ENCODE results near the gene AP1M2. TPM values are rescaled to one million over a fixed set of nuclear protein-coding genes. Genes with fewer than 3 reads are reported as not detected.

Gene AP1M2
- total RNA-seq, 1 experiment from 2014 or later, result 126 TPM

DNA sequence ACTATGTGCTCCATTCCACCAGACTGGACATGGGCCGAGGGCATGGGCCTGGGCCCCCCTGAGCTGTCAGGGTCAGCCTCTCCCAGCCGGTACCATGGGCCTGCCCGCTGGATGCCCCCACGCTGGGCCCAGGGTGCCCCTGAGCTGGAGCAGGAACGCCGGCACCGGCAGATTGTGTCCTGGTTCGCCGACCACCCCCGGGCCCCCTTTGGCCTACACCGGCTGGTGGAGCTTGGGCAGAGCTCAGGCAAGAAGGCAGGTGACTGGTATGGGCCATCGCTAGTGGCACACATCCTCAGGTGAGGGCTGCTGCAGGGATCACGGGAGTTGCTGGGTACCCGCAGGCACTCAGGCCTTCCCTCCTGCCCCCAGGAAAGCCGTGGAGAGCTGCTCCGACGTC lies 40.3 kb downstream of the AP1M2 start:
- intact Hi-C loops (cut with micrococcal nuclease; ENCODE audit: unreplicated experiment), result no loop called here
- H3F3A ChIP-seq (ENCODE audit: insufficient read depth, low read depth), result peaks cover 13% of the 10 kb centered on the region; the same call in 1 of the 2 replicates
- H3K4me3 ChIP-seq, result no peak overlapping the region
- TF ChIP-seq, protein P1, sequence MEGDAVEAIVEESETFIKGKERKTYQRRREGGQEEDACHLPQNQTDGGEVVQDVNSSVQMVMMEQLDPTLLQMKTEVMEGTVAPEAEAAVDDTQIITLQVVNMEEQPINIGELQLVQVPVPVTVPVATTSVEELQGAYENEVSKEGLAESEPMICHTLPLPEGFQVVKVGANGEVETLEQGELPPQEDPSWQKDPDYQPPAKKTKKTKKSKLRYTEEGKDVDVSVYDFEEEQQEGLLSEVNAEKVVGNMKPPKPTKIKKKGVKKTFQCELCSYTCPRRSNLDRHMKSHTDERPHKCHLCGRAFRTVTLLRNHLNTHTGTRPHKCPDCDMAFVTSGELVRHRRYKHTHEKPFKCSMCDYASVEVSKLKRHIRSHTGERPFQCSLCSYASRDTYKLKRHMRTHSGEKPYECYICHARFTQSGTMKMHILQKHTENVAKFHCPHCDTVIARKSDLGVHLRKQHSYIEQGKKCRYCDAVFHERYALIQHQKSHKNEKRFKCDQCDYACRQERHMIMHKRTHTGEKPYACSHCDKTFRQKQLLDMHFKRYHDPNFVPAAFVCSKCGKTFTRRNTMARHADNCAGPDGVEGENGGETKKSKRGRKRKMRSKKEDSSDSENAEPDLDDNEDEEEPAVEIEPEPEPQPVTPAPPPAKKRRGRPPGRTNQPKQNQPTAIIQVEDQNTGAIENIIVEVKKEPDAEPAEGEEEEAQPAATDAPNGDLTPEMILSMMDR (conservative IDR thresholded peaks at IDR 0.05), result no peak
- TF ChIP-seq EZH2 (IDR thresholded peaks at IDR 0.05; ENCODE audit: low read depth), result no peak
- ChIA-PET POLR2A (ENCODE audit: unreplicated experiment) (no interaction called here), CTCF (no interaction called here)
- peaks cover 6% of the 10 kb centered on the region; the same call in 1 of the 2 replicates for H3K4me1 ChIP-seq (replicated peaks; ENCODE audit: insufficient read depth)
- H4K20me1 ChIP-seq (ENCODE audit: insufficient read depth), result no peaks in the 10 kb centered on the region
- no peaks in the 10 kb centered on the region for H3K9me2 ChIP-seq (ENCODE audit: insufficient read depth)
- no peak overlapping the region for H2AFZ ChIP-seq
- H3K36me3 ChIP-seq (ENCODE audit: low read depth), result 0 out of 2 replicates have a peak, but pooled peaks cover 8% of the 10 kb centered on the region
- H3K9me3 ChIP-seq (ENCODE audit: insufficient read depth, low read depth), result no peaks in the 10 kb centered on the region
- H3K27ac ChIP-seq, result no peak overlapping the region
- H3K79me2 ChIP-seq (ENCODE audit: low read depth), result peaks cover 10% of the 10 kb centered on the region
- H3K4me2 ChIP-seq, result no peak overlapping the region
- H3K27me3 ChIP-seq (ENCODE audit: insufficient read depth, low read depth), result no peaks in the 10 kb centered on the region
- no peak for DNase-seq
- BruUV-seq (replicated peaks), result no TSS peak

DNA sequence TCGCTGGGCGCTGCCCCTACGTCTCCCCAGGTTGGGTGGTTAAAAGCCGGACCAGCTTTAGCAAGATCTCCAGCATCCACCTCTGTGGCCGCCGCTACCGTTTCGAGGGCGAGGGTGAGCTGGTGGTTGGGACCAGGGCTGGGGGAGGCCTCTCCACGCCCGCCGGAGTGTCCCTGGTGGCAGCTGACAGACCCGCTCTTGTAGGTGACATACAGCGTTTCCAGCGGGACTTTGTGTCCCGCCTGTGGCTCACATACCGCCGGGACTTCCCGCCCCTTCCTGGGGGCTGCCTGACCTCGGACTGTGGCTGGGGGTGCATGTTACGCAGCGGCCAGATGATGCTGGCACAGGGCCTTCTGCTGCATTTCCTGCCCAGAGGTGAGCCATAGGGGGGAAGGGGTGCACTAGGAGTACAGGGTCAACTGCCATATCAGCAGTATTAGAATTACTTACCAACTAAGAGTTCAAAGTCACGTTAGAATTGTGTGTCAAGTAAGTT lies 42.3 kb downstream of the AP1M2 start:
- Histone ChIP-seq H3K9me2 (ENCODE audit: insufficient read depth) (no peaks in the 10 kb centered on the region), H2AFZ (no peak overlapping the region), H3K4me1 (replicated peaks; ENCODE audit: insufficient read depth) (peaks cover 6% of the 10 kb centered on the region; the same call in 1 of the 2 replicates), H3K79me2 (ENCODE audit: low read depth) (peaks cover 10% of the 10 kb centered on the region), H3K27ac (no peak overlapping the region), H3K4me2 (peak overlapping the region; percentile 76), H4K20me1 (ENCODE audit: insufficient read depth) (no peaks in the 10 kb centered on the region), H3F3A (ENCODE audit: insufficient read depth, low read depth) (no peaks in the 10 kb centered on the region; the same call in 1 of the 2 replicates), H3K36me3 (ENCODE audit: low read depth) (0 out of 2 replicates have a peak, but pooled peaks cover 8% of the 10 kb centered on the region), H3K4me3 (peak overlapping the region; percentile 82; the same call in 1 of the 2 replicates), H3K9me3 (ENCODE audit: insufficient read depth, low read depth) (no peaks in the 10 kb centered on the region), H3K27me3 (ENCODE audit: insufficient read depth, low read depth) (no peaks in the 10 kb centered on the region)
- intact Hi-C loops (cut with micrococcal nuclease; ENCODE audit: unreplicated experiment), result loop anchor here (5.0 kb wide), 1 partner anchor 43 kb away; the partner anchor contains the start of gene KEAP1
- no peak for DNase-seq
- BruUV-seq (replicated peaks), result TSS peak; percentile 52
- ChIA-PET POLR2A (ENCODE audit: unreplicated experiment) (no interaction called here), CTCF (no interaction called here)
- no peak for TF ChIP-seq EZH2 (IDR thresholded peaks at IDR 0.05; ENCODE audit: low read depth)
- TF ChIP-seq, protein P1 (conservative IDR thresholded peaks at IDR 0.05), result no peak

DNA sequence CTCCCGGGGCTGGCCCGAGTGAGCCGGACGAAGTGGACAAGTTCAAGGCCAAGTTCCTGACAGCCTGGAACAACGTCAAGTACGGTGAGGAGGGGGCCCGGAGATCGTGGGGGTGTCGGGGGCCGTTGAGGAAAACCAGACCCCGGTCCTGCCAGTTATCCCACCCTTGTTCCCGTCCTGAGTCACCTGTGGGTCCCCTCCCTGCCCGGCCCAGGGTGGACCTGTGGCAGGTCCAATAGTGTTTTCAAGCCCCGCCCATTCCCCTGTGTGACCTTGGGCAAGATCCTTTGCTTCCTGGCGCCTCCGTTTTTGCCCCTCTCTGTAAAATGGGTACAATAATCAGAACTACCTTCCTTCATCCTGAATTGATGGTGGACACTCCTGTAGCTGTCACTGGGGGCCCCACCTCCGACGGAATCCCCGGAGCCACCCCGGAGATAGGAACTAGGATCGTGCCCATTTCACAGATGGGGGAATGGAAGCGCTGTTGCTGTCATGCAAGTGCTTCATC lies 42.8 kb downstream of the AP1M2 start:
- intact Hi-C loops (cut with micrococcal nuclease; ENCODE audit: unreplicated experiment), result loop anchor here (5.0 kb wide), 1 partner anchor 42 kb away; the partner anchor contains the start of gene KEAP1
- H3K27ac ChIP-seq, result no peak overlapping the region
- peak in 1 of 2 experiments; percentile 22 for DNase-seq
- no TSS peak for BruUV-seq (replicated peaks)
- H3K9me3 ChIP-seq (ENCODE audit: insufficient read depth, low read depth), result no peaks in the 10 kb centered on the region
- POLR2A ChIA-PET (ENCODE audit: unreplicated experiment), result no interaction called here
- TF ChIP-seq EZH2 (IDR thresholded peaks at IDR 0.05; ENCODE audit: low read depth), result no peak
- TF ChIP-seq, protein P1 (conservative IDR thresholded peaks at IDR 0.05), result no peak
- peak overlapping the region; percentile 76 for H3K4me2 ChIP-seq
- H3K4me1 ChIP-seq (replicated peaks; ENCODE audit: insufficient read depth), result peaks cover 6% of the 10 kb centered on the region; the same call in 1 of the 2 replicates
- peaks cover 10% of the 10 kb centered on the region for H3K79me2 ChIP-seq (ENCODE audit: low read depth)
- H4K20me1 ChIP-seq (ENCODE audit: insufficient read depth), result no peaks in the 10 kb centered on the region
- H2AFZ ChIP-seq, result peak overlapping the region; percentile 78
- CTCF ChIA-PET, result no interaction called here
- no peaks in the 10 kb centered on the region; the same call in 1 of the 2 replicates for H3F3A ChIP-seq (ENCODE audit: insufficient read depth, low read depth)
- H3K36me3 ChIP-seq (ENCODE audit: low read depth), result 0 out of 2 replicates have a peak, but pooled peaks cover 6% of the 10 kb centered on the region
- peak overlapping the region; percentile 82 for H3K4me3 ChIP-seq
- no peaks in the 10 kb centered on the region for H3K9me2 ChIP-seq (ENCODE audit: insufficient read depth)
- no peaks in the 10 kb centered on the region for H3K27me3 ChIP-seq (ENCODE audit: insufficient read depth, low read depth)

Data from PC-9 (cell line).